Activated B cell treated with CpG ODN at 0.5 μM for 24 hours (primary cell): ENCODE measurements around the gene MFAP1. TPM values are rescaled to one million over a fixed set of nuclear protein-coding genes. Genes with fewer than 3 reads are reported as not detected.

Experiments
- ATAC-seq: fragments of 200-7000 bp; cut with Tn5 transposase; one replicate; pipeline ENCODE4 v1.10.0; 2021; ENCODE audit warnings: low read depth, mild to moderate bottlenecking, moderate library complexity
- CTCF ChIA-PET: fragments of 350-600 bp; sonication (Branson Sonifier 250); formaldehyde crosslinking; loops from one replicate; lab custom pipeline; 2021; ENCODE audit warnings: antibody characterized with exemption; lab: Charles Lee
- POLR2A ChIA-PET: fragments of 350-600 bp; sonication (Branson Sonifier 250); formaldehyde crosslinking; loops from one replicate; lab custom pipeline; 2021; ENCODE audit warnings: antibody characterized with exemption; lab: Charles Lee
- DNase-seq: peaks from one replicate; pipeline ENCODE4 v3.0.0; 2022
- H3K27ac Mint-ChIP-seq: one replicate; pipeline ENCODE4 v1.8.0; 2020; ENCODE audit warnings: mixed read lengths
- H3K27me3 Mint-ChIP-seq: one replicate; pipeline ENCODE4 v1.8.0; 2021; ENCODE audit warnings: mixed read lengths
- H3K36me3 Mint-ChIP-seq: one replicate; pipeline ENCODE4 v1.8.0; 2021; ENCODE audit warnings: low read depth, mixed read lengths
- H3K4me1 Mint-ChIP-seq: one replicate; pipeline ENCODE4 v1.8.0; 2021; ENCODE audit warnings: mixed read lengths
- H3K4me3 Mint-ChIP-seq: one replicate; pipeline ENCODE4 v1.8.0; 2020; ENCODE audit warnings: mild to moderate bottlenecking, mixed read lengths
- H3K9me3 Mint-ChIP-seq: one replicate; pipeline ENCODE4 v1.8.0; 2020; ENCODE audit warnings: mixed read lengths
- CTCF ChIP-seq: fragments of 200-600 bp; IDR thresholded peaks from one replicate; pipeline ENCODE4 v1.8.0; 2022; ENCODE audit warnings: antibody characterized with exemption, mild to moderate bottlenecking
- intact Hi-C: fragments of 100-400 bp; cut with micrococcal nuclease; formaldehyde crosslinking; loops from one replicate; pipeline ENCODE4 v1.15.1; 2024
- total RNA-seq: library from RNA; stranded (reverse); gene quantifications from 2 replicates; pipeline ENCODE4 v1.2.3, GENCODE V29; 2022

Gene MFAP1
- total RNA-seq, 1 donor from 2014 or later = 26.1 TPM

- ATAC-seq (no peak), DNase-seq (no peak)
- TF ChIP-seq CTCF = no peak
- no peaks in the 10 kb centered on the region for H3K9me3 Mint-ChIP-seq
- H3K27ac Mint-ChIP-seq = no peak overlapping the region
- peaks cover 67% of the 10 kb centered on the region for H3K36me3 Mint-ChIP-seq
- CTCF ChIA-PET = interaction anchor here (1.2 to 1.5 kb wide), 2 partner anchors 17 to 24 kb away, joined by 3 to 5 read pairs; partner anchors contain the start of gene ELL3
- no peaks in the 10 kb centered on the region for H3K27me3 Mint-ChIP-seq
- peak overlapping the region; percentile 98 for H3K4me3 Mint-ChIP-seq
- H3K4me1 Mint-ChIP-seq = peaks cover 79% of the 10 kb centered on the region
- intact Hi-C loops = loop anchor here (5.0 kb wide), 1 partner anchor 47 kb away; the partner anchor contains the start of gene PDIA3
- POLR2A ChIA-PET = interaction anchor here (2.1 to 18.0 kb wide), 3 partner anchors 15 to 30 kb away, joined by 14 to 509 read pairs (median 55); partner anchors contain the start of genes ELL3 and MFAP1
Observed at GRCh38 chr15:43794269-43795037, 30.0 kb downstream of the MFAP1 start.

- no peak for DNase-seq
- peak overlapping the region; percentile 97 for H3K27ac Mint-ChIP-seq
- ATAC-seq = no peak
- H3K4me1 Mint-ChIP-seq = peaks cover 79% of the 10 kb centered on the region
- POLR2A ChIA-PET = interaction anchor here (0.8 to 18.0 kb wide), 6 partner anchors 16 to 47 kb away, joined by 3 to 509 read pairs (median 15); partner anchors contain the start of genes ELL3, MFAP1 and PDIA3
- CTCF ChIA-PET = interaction anchor here (1.0 kb wide), 1 partner anchor 13 kb away, joined by 3 read pairs; no protein-coding TSS in a partner anchor
- intact Hi-C loops = loop anchor here (5.0 kb wide), 1 partner anchor 46 kb away; the partner anchor contains the start of gene PDIA3
- H3K27me3 Mint-ChIP-seq = no peaks in the 10 kb centered on the region
- peak overlapping the region; percentile 98 for H3K4me3 Mint-ChIP-seq
- H3K9me3 Mint-ChIP-seq = no peaks in the 10 kb centered on the region
- peaks cover 59% of the 10 kb centered on the region for H3K36me3 Mint-ChIP-seq
- no peak for TF ChIP-seq CTCF
Observed at GRCh38 chr15:43793647-43794046, 30.8 kb downstream of the MFAP1 start.

GRCh38 chr15:43792761-43793476 lies 31.6 kb downstream of the MFAP1 start:
- peak overlapping the region; percentile 97 for H3K27ac Mint-ChIP-seq
- ChIA-PET CTCF (interaction anchor here (1.0 to 5.7 kb wide), 3 partner anchors 12 to 23 kb away, joined by 3 to 49 read pairs (median 4); partner anchors contain the start of gene ELL3), POLR2A (interaction anchor here (0.6 to 18.0 kb wide), 10 partner anchors 7 to 422 kb away, joined by 3 to 509 read pairs (median 10); partner anchors contain the start of genes ELL3, HYPK, MFAP1 and PDIA3)
- no peaks in the 10 kb centered on the region for H3K27me3 Mint-ChIP-seq
- no peak for DNase-seq
- no peak for ATAC-seq
- H3K4me1 Mint-ChIP-seq = peaks cover 79% of the 10 kb centered on the region
- intact Hi-C loops = loop anchor here (1.0 to 5.0 kb wide), 4 partner anchors 7 to 46 kb away; partner anchors contain the start of genes HYPK, MFAP1, PDIA3 and SERINC4
- H3K4me3 Mint-ChIP-seq = peak overlapping the region; percentile 98
- H3K36me3 Mint-ChIP-seq = peaks cover 53% of the 10 kb centered on the region
- no peak for TF ChIP-seq CTCF
- no peaks in the 10 kb centered on the region for H3K9me3 Mint-ChIP-seq

- intact Hi-C loops = loop anchor here (1.0 to 5.0 kb wide), 4 partner anchors 8 to 45 kb away; partner anchors contain the start of genes HYPK, MFAP1, PDIA3 and SERINC4
- DNase-seq (peak; percentile 96), ATAC-seq (peak; percentile 88)
- POLR2A ChIA-PET = interaction anchor here (0.6 to 18.0 kb wide), 12 partner anchors 8 to 497 kb away, joined by 3 to 509 read pairs (median 6); partner anchors contain the start of genes ELL3, HYPK, MFAP1 and PDIA3
- Mint-ChIP-seq H3K36me3 (peaks cover 49% of the 10 kb centered on the region), H3K27me3 (no peaks in the 10 kb centered on the region), H3K9me3 (no peaks in the 10 kb centered on the region), H3K4me1 (peaks cover 79% of the 10 kb centered on the region), H3K27ac (peak within 1 kb of the TSS; percentile 97), H3K4me3 (peak within 1 kb of the TSS; percentile 98)
- CTCF ChIA-PET = interaction anchor here (1.1 to 5.7 kb wide), 3 partner anchors 9 to 22 kb away, joined by 3 to 49 read pairs (median 4); partner anchors contain the start of genes ELL3 and HYPK
- TF ChIP-seq CTCF = no peak
Observed at GRCh38 chr15:43791993-43792760, 32.3 kb downstream of the MFAP1 start, which contains the start of gene SERF2. TSS of gene SERF2 (plus strand) at chr15:43792320. CDS start at chr15:43792377, 57 bp downstream.
